H1 (cell line): Measurements from ENCODE around the gene SKIL. TPM values are rescaled to one million over a fixed set of nuclear protein-coding genes. Genes with fewer than 3 reads are reported as not detected.

Experiments
- CHD1 ChIP-seq: IDR thresholded peaks from 2 replicates; pipeline ENCODE4 v1.6.1; 2012; ENCODE audit warnings: low read depth, low read length, improper control_type of control experiment
- PHF8 ChIP-seq: fragments of 200-600 bp; sonication (generic); conservative IDR thresholded peaks from 2 replicates; pipeline ENCODE4 v1.7.1; 2012; ENCODE audit warnings: low read depth, mild to moderate bottlenecking, inconsistent platforms, low read length, moderate library complexity
- polyA plus RNA-seq, 7 experiments: library from polyadenylated mRNA; depleted of rRNA in 3 of 7; stranded (reverse) in 5 of 7; unstranded in 2 of 7; fragments of >200 nt in 5 of 7; fragments of 200-250 nt in 2 of 7; gene quantifications; 1 replicate in 5 of 7; 2 replicates in 1 of 7; 4 replicates in 1 of 7; pipeline versions ENCODE4 v1.2.1 to v1.2.3, GENCODE V29; 2011 to 2013; ENCODE audit warnings: missing spikeins in 2 of 7, mixed read lengths in 2 of 7
- total RNA-seq: library from RNA; stranded (reverse); fragmentation: NEBNext Ultra II Directional; extraction: Animal tissue kit (Norgen Biotek cat#: 25700); gene quantifications from 2 replicates; pipeline ENCODE4 v1.2.1, GENCODE V29; 2021
- TF ChIP-seq, protein P1 (sequence below): IDR thresholded peaks from 2 replicates; pipeline ENCODE4 v1.6.1; 2011; ENCODE audit warnings: low read depth, mild to moderate bottlenecking, low read length; ENCODE audit not compliant: insufficient read depth

Gene SKIL
- total and polyA plus RNA-seq, 2 of the 8 experiments (the other 6 are each of a cell fraction or from before 2014, with no cell fraction given) = 13.2 to 277 TPM

DNA sequence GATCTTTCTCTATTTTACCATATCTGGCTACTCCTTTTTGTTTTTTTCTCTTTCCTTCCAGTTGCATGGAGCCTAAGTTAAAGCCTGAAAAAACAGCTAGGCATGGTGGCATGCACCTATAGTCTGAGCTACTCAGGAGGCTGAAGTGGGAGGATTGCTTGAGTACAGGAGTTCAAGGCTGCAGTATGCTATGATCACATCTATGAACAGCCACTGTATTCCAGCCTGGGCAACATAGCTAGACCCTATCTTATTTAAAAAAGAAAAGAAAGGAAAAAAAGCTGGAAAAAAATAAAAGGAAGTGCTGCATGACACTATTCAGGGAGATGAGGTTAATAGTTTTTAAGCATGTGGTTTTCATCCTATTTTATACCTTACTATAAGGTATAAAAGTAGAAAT is 4.0 kb upstream of the SKIL start (continued):
- no peak for TF ChIP-seq PHF8
- TF ChIP-seq CHD1 = no peak
- TF ChIP-seq, protein P1, sequence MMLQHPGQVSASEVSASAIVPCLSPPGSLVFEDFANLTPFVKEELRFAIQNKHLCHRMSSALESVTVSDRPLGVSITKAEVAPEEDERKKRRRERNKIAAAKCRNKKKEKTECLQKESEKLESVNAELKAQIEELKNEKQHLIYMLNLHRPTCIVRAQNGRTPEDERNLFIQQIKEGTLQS = no peak
